Measurements from ENCODE around the gene MUC6. TPM values are rescaled to one million over a fixed set of nuclear protein-coding genes. Genes with fewer than 3 reads are reported as not detected.

The MUC6 gene
- total and polyA plus RNA-seq, 10 donors = 0.02 to 0.76 (median 0.22) TPM; not detected in 3

DNA sequence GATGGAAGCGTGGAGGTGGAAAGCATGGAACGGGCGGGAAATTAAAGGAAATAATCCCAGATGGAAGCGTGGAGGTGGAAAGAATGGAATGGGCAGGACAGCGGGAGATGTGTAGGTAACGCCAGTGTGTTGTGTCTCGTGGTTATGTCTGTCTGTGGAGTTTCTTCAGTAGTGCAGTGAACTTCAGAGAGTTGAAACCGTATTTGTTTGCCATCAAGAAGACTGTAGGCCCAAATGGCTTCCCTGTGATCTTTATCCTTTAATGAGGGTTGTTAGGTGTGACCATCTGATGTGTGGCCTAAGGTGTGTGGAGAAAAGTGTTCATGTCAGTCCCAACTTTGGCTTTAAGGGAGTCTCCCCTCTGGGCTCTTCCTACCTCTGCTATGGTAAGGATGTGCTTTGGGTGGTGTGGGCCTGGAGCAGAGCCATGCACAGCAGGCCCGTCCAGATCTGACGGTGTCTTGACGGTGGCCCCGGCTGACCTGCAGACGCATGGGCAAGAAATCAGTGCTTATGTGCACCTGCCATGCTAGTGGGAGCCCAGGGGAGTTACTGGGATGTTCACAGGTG lies 71.2 kb downstream of the MUC6 start:
- DNase-seq = no peak
- Histone ChIP-seq H3K4me3 (no peak overlapping the region), H3K36me3 (peaks cover 0 to 94% (median 22%) of the 10 kb centered on the region in 6 donors), H3K27me3 (replicated peaks in 1 of 7) (no peaks in the 10 kb centered on the region), H3K27ac (no peak overlapping the region), H3K4me1 (peaks cover under 1 to 63% (median 39%) of the 10 kb centered on the region in 6 donors), H3K9me3 (no peaks in the 10 kb centered on the region)
- 83 to 95% (median 89%) methylated on average over 12 to 13 of the region's 13 CpGs for WGBS, 5 donors
- intact Hi-C loops (cut with DNase I; ENCODE audit: low total_unique reads) = no loop called here
- TF ChIP-seq, protein P1, sequence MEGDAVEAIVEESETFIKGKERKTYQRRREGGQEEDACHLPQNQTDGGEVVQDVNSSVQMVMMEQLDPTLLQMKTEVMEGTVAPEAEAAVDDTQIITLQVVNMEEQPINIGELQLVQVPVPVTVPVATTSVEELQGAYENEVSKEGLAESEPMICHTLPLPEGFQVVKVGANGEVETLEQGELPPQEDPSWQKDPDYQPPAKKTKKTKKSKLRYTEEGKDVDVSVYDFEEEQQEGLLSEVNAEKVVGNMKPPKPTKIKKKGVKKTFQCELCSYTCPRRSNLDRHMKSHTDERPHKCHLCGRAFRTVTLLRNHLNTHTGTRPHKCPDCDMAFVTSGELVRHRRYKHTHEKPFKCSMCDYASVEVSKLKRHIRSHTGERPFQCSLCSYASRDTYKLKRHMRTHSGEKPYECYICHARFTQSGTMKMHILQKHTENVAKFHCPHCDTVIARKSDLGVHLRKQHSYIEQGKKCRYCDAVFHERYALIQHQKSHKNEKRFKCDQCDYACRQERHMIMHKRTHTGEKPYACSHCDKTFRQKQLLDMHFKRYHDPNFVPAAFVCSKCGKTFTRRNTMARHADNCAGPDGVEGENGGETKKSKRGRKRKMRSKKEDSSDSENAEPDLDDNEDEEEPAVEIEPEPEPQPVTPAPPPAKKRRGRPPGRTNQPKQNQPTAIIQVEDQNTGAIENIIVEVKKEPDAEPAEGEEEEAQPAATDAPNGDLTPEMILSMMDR (IDR thresholded peaks at IDR 0.05 in 8 of 11, conservative IDR thresholded peaks at IDR 0.05 in 3 of 11) = no peak
- peak in 1 of 3 donors; percentile 15 for TF ChIP-seq POLR2AphosphoS5 (IDR thresholded peaks at IDR 0.05)

- H3K27ac ChIP-seq = no peak overlapping the region
- H3K9me3 ChIP-seq = no peaks in the 10 kb centered on the region
- H3K27me3 ChIP-seq (replicated peaks in 1 of 7) = no peaks in the 10 kb centered on the region
- H3K4me1 ChIP-seq = peaks cover 0 to 52% (median 31%) of the 10 kb centered on the region in 6 donors
- 94 to 97% (median 96%) methylated on average over 7 of the region's 7 CpGs for WGBS, 5 donors
- TF ChIP-seq POLR2A (IDR thresholded peaks at IDR 0.05) = no peak
- H3K4me3 ChIP-seq = no peak overlapping the region
- intact Hi-C loops (cut with DNase I; ENCODE audit: low total_unique reads) = no loop called here
- DNase-seq = no peak
- peaks cover 0 to 94% (median 31%) of the 10 kb centered on the region in 6 donors for H3K36me3 ChIP-seq
These were observed 72.7 kb downstream of the MUC6 start for GRCh38 chr11:963852-964251.

Other genes starting within 250 kb of the MUC6 start
- gene CEND1, start 246.6 kb downstream of the MUC6 start, total RNA-seq = under 1 TPM in 1 of 7 donors, not detected in 6; 0.42 TPM
- gene CEND1, start 246.6 kb downstream of the MUC6 start, polyA plus RNA-seq = under 1 TPM in 2 of 3 donors, not detected in 1; 0.29 to 0.42 TPM
- gene SLC25A22, start 238.4 kb downstream of the MUC6 start, total RNA-seq = 10 to 100 TPM in 6 of 7 donors, 1 to 10 TPM in 1; 8.9 to 23.2 (median 14.5) TPM
- 10 to 100 TPM in 1 of 3 donors, 1 to 10 TPM in 2; 6.3 to 14.5 (median 8.5) TPM for gene SLC25A22, start 238.4 kb downstream of the MUC6 start, polyA plus RNA-seq
- gene PIDD1, start 231.5 kb downstream of the MUC6 start, total RNA-seq = 10 to 100 TPM; 18.1 to 26.4 (median 19.3) TPM
- gene PIDD1, start 231.5 kb downstream of the MUC6 start, polyA plus RNA-seq = 10 to 100 TPM; 16.8 to 42.7 (median 32.8) TPM
- 1,000 to 10,000 TPM in 4 of 7 donors, 100 to 1,000 TPM in 3; 514 to 2,829 (median 2,309) TPM for gene RPLP2, start 226.8 kb downstream of the MUC6 start, total RNA-seq
- 1,000 to 10,000 TPM; 3,174 to 3,944 (median 3,784) TPM for gene RPLP2, start 226.8 kb downstream of the MUC6 start, polyA plus RNA-seq
- gene PNPLA2, start 217.8 kb downstream of the MUC6 start, total RNA-seq = 100 to 1,000 TPM in 5 of 7 donors, 10 to 100 TPM in 2; 65.8 to 131 (median 113) TPM
- 100 to 1,000 TPM in 1 of 3 donors, 10 to 100 TPM in 2; 46.3 to 103 (median 75.0) TPM for gene PNPLA2, start 217.8 kb downstream of the MUC6 start, polyA plus RNA-seq
- 10 to 100 TPM; 10.2 to 28.0 (median 15.3) TPM for gene CRACR2B, start 208.8 kb downstream of the MUC6 start, total RNA-seq
- 10 to 100 TPM in 2 of 3 donors, 1 to 10 TPM in 1; 6.1 to 34.1 (median 12.6) TPM for gene CRACR2B, start 208.8 kb downstream of the MUC6 start, polyA plus RNA-seq
- 100 to 1,000 TPM in 3 of 7 donors, 10 to 100 TPM in 4; 69.7 to 142 (median 80.1) TPM for gene CD151, start 203.8 kb downstream of the MUC6 start, total RNA-seq
- gene CD151, start 203.8 kb downstream of the MUC6 start, polyA plus RNA-seq = 100 to 1,000 TPM in 1 of 3 donors, 10 to 100 TPM in 2; 38.0 to 111 (median 82.8) TPM
- gene POLR2L, start 194.2 kb downstream of the MUC6 start, total RNA-seq = 10 to 100 TPM; 24.6 to 95.3 (median 62.5) TPM
- 100 to 1,000 TPM in 1 of 3 donors, 10 to 100 TPM in 2; 55.2 to 131 (median 94.0) TPM for gene POLR2L, start 194.2 kb downstream of the MUC6 start, polyA plus RNA-seq
- gene TSPAN4, start 193.9 kb downstream of the MUC6 start, total RNA-seq = 100 to 1,000 TPM in 5 of 7 donors, 10 to 100 TPM in 2; 91.3 to 140 (median 122) TPM
- gene TSPAN4, start 193.9 kb downstream of the MUC6 start, polyA plus RNA-seq = 10 to 100 TPM; 32.1 to 67.4 (median 52.1) TPM
- 100 to 1,000 TPM in 6 of 7 donors, 10 to 100 TPM in 1; 82.2 to 218 (median 121) TPM for gene CHID1, start 125.9 kb downstream of the MUC6 start, total RNA-seq
- 10 to 100 TPM; 37.2 to 63.2 (median 39.3) TPM for gene CHID1, start 125.9 kb downstream of the MUC6 start, polyA plus RNA-seq
- 100 to 1,000 TPM; 139 to 321 (median 170) TPM for gene AP2A2, start 110.8 kb downstream of the MUC6 start, total RNA-seq
- gene AP2A2, start 110.8 kb downstream of the MUC6 start, polyA plus RNA-seq = 100 to 1,000 TPM in 1 of 3 donors, 10 to 100 TPM in 2; 32.7 to 102 (median 34.1) TPM
- under 1 TPM in 2 of 7 donors, not detected in 5; 0.03 to 0.06 TPM for gene MUC2, start 38.2 kb upstream of the MUC6 start, total RNA-seq
- under 1 TPM in 1 of 3 donors, not detected in 2; 0.03 TPM for gene MUC2, start 38.2 kb upstream of the MUC6 start, polyA plus RNA-seq
- not detected for gene MUC5AC, start 121.2 kb upstream of the MUC6 start, total RNA-seq
- under 1 TPM in 2 of 3 donors, not detected in 1; under 0.01 TPM for gene MUC5AC, start 121.2 kb upstream of the MUC6 start, polyA plus RNA-seq
- gene MUC5B, start 186.3 kb upstream of the MUC6 start, total RNA-seq = under 1 TPM in 1 of 7 donors, not detected in 6; 0.09 TPM
- under 1 TPM in 2 of 3 donors, not detected in 1; under 0.01 TPM for gene MUC5B, start 186.3 kb upstream of the MUC6 start, polyA plus RNA-seq